A673 (cell line): Measurements from ENCODE around the gene EFR3B. TPM values are rescaled to one million over a fixed set of nuclear protein-coding genes. Genes with fewer than 3 reads are reported as not detected.

Experiments
- BruUV-seq: library from RNA; stranded (reverse); fragments of 400-500 nt; replicated peaks from 2 replicates; lab custom pipeline; 2021; lab: Mats Ljungman, UMichigan
- CTCF ChIA-PET: fragments of 300-600 bp; sonication (Branson Sonifier 250); formaldehyde crosslinking; loops from one replicate; lab custom pipeline; 2022; ENCODE audit warnings: antibody characterized with exemption; lab: Charles Lee
- POLR2A ChIA-PET: fragments of 300-600 bp; sonication (Branson Sonifier 250); formaldehyde crosslinking; loops from one replicate; lab custom pipeline; 2022; ENCODE audit warnings: antibody characterized with exemption; ENCODE audit not compliant: low non-redundant PET; lab: Charles Lee
- DNase-seq: peaks from one replicate; pipeline ENCODE4 v3.0.0-alpha.2; 2015; ENCODE audit warnings: low spot score
- H3K27ac ChIP-seq: fragments of 200-600 bp; sonication (generic); 2 replicates; pipeline ENCODE4 v1.5.1; 2016; ENCODE audit warnings: mixed run types, low read depth, mild to moderate bottlenecking, mixed read lengths, antibody characterized with exemption, low read length; ENCODE audit not compliant: poor library complexity, severe bottlenecking
- H3K27me3 ChIP-seq: fragments of 200-600 bp; sonication (generic); replicated peaks from 2 replicates; pipeline ENCODE4 v1.6.1; 2017; ENCODE audit warnings: mixed run types, low read depth, mild to moderate bottlenecking, mixed read lengths, antibody characterized with exemption, low read length; ENCODE audit not compliant: insufficient read depth, poor library complexity
- H3K36me3 ChIP-seq: fragments of 200-600 bp; sonication (generic); 2 replicates; pipeline ENCODE4 v1.6.1; 2016; ENCODE audit warnings: mixed run types, mild to moderate bottlenecking, mixed read lengths, antibody characterized with exemption, low read length; ENCODE audit not compliant: insufficient read depth, poor library complexity, severe bottlenecking
- H3K4me1 ChIP-seq: fragments of 200-600 bp; sonication (generic); 2 replicates; pipeline ENCODE4 v1.6.1; 2017; ENCODE audit warnings: mixed run types, mild to moderate bottlenecking, mixed read lengths, antibody characterized with exemption, low read length; ENCODE audit not compliant: insufficient read depth, poor library complexity, severe bottlenecking
- H3K4me3 ChIP-seq: fragments of 200-600 bp; sonication (generic); 2 replicates; pipeline ENCODE4 v1.5.1; 2016; ENCODE audit warnings: low read depth, mixed run types, mild to moderate bottlenecking, mixed read lengths, low read length; ENCODE audit not compliant: poor library complexity, severe bottlenecking
- H3K9me3 ChIP-seq: fragments of 200-600 bp; sonication (generic); 2 replicates; pipeline ENCODE4 v1.6.1; 2016; ENCODE audit warnings: mixed run types, low read depth, mild to moderate bottlenecking, mixed read lengths, antibody characterized with exemption, low read length; ENCODE audit not compliant: poor library complexity, severe bottlenecking
- CTCF ChIP-seq: fragments of 300-800, 200-600 bp; sonication (generic); conservative IDR thresholded peaks from 2 replicates; pipeline ENCODE4 v1.5.1; 2017; ENCODE audit warnings: low read depth, mild to moderate bottlenecking, antibody characterized with exemption, low read length, moderate library complexity, mixed read lengths
- EZH2 ChIP-seq: fragments of 200-600 bp; sonication (generic); IDR thresholded peaks from 2 replicates; pipeline ENCODE4 v1.6.1; 2017; ENCODE audit warnings: borderline replicate concordance, low read depth, mild to moderate bottlenecking, mixed read lengths, antibody characterized with exemption, low read length; ENCODE audit not compliant: poor library complexity, severe bottlenecking
- intact Hi-C: fragments of 100-400 bp; cut with micrococcal nuclease; formaldehyde crosslinking; loops from one replicate; pipeline ENCODE4 v1.10.0; 2022; ENCODE audit not compliant: unreplicated experiment
- total RNA-seq: library from RNA; stranded (reverse); gene quantifications from 2 replicates; pipeline ENCODE4 v1.2.3, GENCODE V29; 2021

Gene EFR3B
- total RNA-seq, 1 experiment from 2014 or later: 1.0 TPM

GRCh38 chr2:25035537-25036220 lies 6.2 kb upstream of the EFR3B start:
- CTCF ChIA-PET: interaction anchor here (0.6 kb wide), 1 partner anchor 94 kb away, joined by 3 read pairs; no protein-coding TSS in a partner anchor

GRCh38 chr2:25036221-25036559 lies 5.7 kb upstream of the EFR3B start:
- no peak overlapping the region for H3K27ac ChIP-seq
- intact Hi-C loops: no loop called here
- H3K36me3 ChIP-seq: no peaks in the 10 kb centered on the region
- H3K27me3 ChIP-seq: peaks cover 3% of the 10 kb centered on the region
- TF ChIP-seq CTCF (no peak), EZH2 (no peak)
- ChIA-PET POLR2A (no interaction called here), CTCF (no interaction called here)
- H3K4me3 ChIP-seq: no peak overlapping the region
- no peak for DNase-seq
- BruUV-seq: no TSS peak
- H3K4me1 ChIP-seq: peaks cover 2% of the 10 kb centered on the region
- no peaks in the 10 kb centered on the region for H3K9me3 ChIP-seq

More at GRCh38 chr2:25035537-25036220, 6.2 kb upstream of the EFR3B start:
- Histone ChIP-seq H3K4me1 (no peaks in the 10 kb centered on the region), H3K27ac (no peak overlapping the region), H3K4me3 (no peak overlapping the region), H3K36me3 (no peaks in the 10 kb centered on the region), H3K9me3 (no peaks in the 10 kb centered on the region), H3K27me3 (peaks cover 3% of the 10 kb centered on the region)
- intact Hi-C loops: no loop called here
- TF ChIP-seq CTCF (no peak), EZH2 (no peak)
- no peak for DNase-seq
- BruUV-seq: no TSS peak
- POLR2A ChIA-PET: interaction anchor here (0.6 kb wide), 1 partner anchor 1402 kb away, joined by 4 read pairs; no protein-coding TSS in a partner anchor

- Histone ChIP-seq H3K4me3 (no peak overlapping the region), H3K9me3 (no peaks in the 10 kb centered on the region), H3K4me1 (peaks cover 18% of the 10 kb centered on the region), H3K36me3 (no peaks in the 10 kb centered on the region), H3K27me3 (peaks cover 17% of the 10 kb centered on the region), H3K27ac (no peak overlapping the region)
- CTCF ChIA-PET: interaction anchor here (0.6 kb wide), 1 partner anchor 30 kb away, joined by 5 read pairs; no protein-coding TSS in a partner anchor
- no peak for TF ChIP-seq CTCF
- TF ChIP-seq EZH2: no peak
- POLR2A ChIA-PET: no interaction called here
- BruUV-seq: no TSS peak
- DNase-seq: no peak
- intact Hi-C loops: no loop called here
Measured at GRCh38 chr2:25039126-25039525, 2.8 kb upstream of the EFR3B start.
